SKM-1 treated with dmso at 0.1 percent for 144 hours (cell line): ENCODE data around the gene HOXB8.
A peak's percentile ranks its signal among the peaks of the same experiment; 100 is the strongest.

ENCODE experiments used
- DNase-seq: peaks from one replicate; lab custom pipeline; 2025; ENCODE audit not compliant: unreplicated experiment; lab: John Stamatoyannopoulos, UW

The HOXB8 gene

DNA sequence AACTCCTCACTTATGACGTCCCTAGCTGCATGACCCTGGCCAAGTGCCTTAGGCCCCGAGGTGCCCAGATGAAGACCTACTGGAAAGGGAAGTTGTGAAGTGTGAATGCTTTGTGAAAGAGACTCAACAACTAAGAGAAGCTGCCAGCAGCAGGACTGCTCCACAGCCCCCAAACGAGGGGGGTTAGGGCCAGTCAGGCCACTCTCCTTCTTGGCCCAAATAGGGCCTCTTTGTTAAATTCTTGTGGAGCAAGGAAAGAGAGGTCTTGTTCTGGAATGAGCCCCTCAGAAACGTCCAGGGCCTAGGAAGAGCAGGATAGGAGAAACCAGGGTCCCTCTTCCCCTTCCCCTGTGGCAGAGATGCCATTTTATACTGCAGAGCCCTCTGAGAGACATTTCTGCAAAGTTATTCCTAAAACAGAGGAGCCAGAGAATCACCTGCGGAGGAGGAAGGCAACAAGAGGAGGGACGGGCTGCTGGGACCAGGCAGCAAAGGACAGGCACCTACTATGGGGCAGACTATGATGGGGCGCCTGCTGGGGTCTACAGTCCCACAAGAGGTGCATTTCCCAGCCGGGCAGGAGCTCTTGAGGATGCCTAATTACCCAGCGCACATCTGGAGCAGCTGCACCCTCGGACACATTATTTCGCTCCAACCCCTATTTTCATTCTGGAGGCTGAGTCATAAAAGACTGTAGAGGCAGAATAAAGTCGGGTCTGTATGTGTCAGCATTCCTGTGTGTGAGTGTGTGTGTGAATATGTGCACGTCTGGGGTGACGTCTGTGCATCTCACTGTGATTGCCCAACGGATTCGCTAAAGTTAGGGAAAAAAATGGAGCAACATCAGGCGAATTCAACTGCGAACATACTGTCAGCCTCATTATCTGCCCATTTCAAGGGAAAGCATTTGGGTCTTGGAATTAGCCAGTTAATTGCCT lies 22.5 kb upstream of the HOXB8 start:
- DNase-seq: no peak

DNA sequence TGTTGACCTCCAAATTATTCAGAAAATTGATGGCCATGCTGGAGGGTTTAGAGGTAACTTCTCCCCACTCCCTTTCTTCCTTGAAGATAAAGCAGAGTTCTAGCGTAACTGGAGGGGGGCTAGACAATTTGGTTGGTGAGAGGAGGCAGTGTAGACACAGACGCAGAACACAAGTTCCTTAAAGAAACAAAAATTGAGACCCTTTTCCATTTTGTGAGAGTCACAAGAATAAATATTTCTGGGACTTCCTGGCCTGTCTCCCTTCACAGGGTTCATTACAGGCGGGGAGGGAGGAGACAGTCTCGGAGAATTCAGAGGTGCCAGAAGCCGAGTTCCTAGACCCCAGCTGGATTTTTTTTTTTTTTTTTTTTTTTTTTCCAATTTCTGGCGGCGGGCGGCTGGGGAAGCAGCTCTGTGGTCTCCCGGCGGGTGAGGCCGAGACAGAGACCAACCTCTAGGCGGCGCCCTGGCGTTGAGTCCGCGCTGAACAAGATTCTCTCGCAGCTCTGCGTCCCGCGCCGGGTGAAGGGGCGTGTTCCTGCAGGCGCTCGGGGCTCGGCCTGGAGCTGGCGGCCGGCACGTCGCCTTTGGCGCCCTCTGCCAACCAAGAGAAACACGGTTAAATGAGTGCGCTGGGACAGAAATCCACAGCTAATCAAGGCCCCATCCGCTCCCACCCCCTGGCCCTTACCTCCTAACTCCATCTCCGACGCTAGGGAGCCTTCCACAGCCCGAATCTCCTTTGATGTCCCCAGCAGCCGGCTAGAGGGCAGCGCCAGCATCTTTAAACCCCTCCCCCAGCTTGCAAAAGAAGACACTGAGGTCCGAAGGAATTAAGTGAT lies 21.3 kb upstream of the HOXB8 start:
- peak; percentile 51 for DNase-seq

DNA sequence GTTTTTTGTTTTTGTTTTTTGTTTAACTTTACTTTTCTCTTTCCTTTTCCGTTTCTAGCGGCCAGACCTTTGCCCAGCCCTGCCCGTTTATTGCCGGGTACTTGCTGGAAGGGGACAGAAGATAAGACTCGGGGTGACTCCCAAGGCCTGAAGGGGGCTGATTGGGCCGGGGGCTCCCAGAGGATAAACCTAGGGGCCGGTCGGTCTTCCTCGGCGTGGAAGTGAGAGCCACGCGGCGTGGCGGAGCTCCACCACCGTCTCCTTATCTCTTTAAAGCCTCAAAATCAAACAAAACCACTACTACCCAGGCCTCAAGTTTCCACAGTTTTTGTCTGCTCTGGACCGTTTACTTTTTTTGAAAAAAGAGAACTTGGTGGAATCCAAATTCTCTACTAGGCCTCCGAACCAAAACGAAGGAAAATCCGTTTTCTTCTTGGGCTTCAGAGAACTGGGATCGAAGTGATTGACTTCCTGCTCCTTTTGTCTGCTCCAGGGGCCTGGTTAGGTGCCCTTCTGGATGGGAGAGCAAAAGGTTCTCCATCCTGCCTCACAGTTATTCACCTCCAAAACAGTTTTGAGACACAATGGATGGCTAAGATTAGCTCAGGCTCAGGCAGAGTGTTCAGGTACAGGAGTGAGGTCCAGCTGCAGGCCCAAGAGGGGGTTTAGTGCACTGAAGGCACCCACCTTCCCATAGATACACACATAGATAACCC lies 19.6 kb upstream of the HOXB8 start:
- no peak for DNase-seq

DNA sequence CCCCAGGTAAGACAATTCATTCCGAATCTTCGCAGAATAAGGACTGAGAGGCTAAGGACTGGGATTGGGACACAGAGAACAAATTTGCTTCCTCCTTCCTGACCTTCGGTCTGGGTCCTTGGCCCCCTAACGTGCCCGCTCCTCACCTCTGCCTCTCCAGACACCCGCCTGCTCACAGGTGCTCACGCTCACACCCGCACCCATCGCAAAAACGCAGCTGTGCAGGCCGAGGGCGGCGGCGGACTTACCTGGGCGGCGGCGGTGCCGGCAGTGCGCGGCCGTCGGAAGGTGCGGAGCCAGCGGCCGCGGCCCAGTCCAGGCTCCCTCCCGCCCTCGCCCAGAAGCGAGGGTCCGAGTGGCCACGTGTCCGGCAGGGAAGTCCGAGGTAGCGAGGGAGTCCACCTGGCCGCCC lies 18.2 kb upstream of the HOXB8 start:
- DNase-seq: no peak

DNA sequence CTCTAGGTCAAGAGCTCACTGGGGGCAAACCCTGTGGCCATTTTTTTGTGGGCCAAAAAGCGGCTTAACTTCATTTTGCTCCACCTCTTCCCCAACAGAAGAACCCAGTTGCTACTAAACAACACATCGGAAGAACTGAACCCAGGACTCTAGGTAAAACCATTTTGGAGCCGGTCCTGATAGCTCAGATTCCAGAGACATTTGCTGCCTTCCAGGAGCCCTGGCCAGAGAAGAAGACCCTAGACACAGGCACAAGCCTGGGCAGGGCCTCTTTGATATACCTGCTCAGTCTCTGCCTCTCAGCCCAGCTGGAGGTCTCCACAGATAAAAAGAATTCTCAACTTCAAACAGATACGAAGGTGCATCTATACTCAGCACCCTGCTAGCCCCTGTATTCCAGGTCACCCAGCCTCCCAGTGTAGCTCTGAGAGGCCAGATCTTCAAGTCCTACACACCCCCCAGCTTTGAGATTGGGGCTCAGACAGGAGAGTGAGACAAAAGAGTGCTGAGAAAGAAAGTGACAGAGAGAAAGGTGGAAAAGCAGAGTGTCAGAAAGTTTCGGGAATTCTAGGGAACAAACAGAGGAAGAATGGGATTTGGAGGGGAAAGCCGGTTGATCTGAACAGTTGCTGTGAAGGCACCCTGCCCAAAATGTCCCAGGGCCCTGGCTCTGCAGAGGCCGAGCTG lies 17.6 kb upstream of the HOXB8 start:
- DNase-seq: no peak

DNA sequence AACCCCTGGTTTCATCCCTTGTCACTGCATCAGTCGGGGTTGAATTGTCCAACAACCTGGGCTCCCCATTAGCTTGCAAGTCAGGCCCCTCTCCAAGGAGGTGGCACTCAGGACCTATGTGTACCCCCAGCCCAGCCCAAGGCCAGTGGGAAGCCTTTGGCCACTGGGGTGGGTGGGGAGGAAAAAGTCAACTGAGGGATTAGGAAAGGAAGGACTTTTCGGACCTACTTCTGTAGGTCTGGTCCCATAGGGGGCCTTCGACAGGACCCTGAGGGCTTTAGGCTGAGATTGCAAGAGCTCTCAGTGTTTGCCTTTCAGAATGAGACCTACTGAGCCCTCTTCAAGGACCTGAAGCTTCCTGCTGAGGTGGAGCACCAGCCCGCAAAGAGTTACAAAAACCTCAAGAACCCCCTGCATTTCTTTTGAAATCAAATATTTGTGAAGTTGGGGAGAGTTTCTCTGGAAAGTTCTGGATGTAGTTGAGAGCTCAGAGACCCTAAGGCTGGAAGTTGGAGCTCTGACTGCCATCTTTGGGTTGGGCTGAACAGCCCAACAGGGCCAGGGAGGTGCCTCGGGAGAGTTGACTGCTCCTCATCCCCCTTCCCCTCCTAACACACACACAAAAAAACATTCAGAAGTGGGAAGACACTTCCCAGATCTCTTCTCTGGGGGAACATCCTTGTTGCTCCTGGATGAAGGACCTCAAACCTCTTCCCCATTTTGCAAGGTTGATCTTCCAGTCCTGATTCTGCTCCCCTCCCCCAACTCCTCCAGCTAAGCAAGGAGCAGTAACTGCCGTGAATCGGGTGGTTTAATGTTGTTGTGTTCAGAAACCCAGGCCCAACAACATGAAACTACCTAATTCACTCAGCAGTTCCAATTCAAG lies 16.8 kb upstream of the HOXB8 start:
- DNase-seq: no peak

DNA sequence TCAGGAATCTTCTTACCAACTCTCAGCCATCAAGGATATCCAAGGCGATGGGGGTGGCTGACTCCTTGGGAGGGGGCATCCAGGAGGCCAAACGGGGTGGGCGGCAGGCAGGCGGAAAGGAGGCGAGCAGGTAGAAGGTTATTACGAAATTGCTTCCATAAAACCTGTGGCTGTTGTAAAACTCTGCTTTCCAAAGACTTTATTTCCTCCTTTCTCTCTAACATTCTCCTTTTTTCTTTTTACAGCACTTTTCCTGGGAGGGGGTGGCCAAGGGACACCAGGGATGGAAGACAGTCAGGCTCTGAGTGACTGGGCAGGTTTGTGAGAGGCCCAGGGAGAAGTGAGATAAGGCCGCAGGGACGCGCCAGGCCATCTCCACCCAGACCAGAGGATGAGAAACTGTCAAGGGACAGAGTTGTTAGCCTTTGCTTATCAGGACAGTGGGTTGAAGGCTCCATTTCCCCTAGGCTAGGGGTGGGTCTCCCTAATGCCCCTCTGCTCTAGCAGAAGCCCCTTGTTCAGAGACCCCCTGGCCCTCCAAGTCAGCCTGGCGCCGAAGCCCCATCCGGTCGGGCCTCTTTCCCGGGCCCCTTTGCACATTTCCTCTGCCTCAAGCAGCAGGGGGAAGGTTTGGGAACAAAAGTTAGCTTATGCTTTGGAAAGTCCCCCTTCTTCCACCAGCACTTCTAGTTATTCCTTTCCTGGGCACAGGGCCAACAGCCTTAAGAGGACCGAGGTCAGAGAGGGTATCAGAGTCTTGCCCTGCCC lies 16.0 kb upstream of the HOXB8 start:
- DNase-seq: no peak

DNA sequence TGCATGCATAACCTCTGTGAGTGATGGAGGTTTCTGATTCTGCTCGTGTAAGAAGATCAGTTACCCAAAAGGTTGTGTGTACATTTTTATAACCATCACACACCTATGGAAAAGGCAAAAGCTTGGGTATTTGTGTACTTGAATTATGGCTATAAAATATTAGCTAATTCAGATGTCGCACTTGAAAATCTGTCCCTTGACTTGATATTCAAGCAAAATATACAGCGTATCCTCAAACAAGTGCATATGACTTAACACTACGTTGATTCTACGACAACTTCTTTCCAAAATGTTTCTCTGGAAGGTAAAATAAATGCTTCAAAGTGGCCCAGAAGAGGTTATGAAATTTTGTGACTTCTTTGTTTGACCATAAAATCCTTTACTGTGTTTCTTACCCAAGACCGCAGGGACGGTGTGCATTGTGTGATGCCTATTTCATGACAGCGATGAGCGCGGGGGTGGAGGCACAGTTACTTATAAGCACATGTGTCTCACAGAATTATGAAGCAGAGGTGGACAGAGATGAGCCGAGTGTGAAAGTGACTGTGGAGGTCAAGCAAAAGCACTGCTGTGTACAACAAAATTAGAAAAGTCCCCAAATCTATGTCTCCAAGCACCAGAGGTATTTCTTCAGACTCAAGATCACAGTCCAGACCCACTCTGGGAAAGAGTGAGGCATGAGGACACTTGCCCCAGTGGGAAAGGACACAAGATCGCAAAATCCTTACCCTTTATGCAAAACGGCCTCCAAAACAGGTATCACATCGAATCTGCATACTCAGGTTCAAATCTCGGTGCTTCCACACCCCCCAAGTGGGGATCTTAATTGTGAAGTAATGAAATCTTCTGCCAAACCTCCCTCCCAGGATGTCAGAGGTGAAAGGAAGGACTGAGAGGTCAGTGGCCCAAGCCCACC lies 15.2 kb upstream of the HOXB8 start:
- DNase-seq: no peak

DNA sequence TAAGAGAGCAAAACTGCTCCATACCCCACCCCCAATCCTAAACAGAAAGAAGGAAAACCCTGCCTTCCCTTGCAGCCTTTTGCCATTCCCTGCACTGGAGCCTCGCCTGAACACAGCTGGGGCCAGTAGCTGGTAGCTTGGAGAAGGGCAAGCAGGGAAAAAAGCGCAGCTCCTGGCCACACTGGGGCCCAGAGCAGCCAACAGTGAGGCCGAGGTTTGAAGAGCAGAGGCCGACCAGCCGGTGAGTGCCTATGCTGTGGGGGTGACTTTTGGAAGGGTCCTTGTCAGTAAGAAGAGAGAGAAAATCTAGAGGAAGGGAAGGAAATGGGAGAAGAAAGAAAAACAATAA lies 14.3 kb upstream of the HOXB8 start:
- no peak for DNase-seq

DNA sequence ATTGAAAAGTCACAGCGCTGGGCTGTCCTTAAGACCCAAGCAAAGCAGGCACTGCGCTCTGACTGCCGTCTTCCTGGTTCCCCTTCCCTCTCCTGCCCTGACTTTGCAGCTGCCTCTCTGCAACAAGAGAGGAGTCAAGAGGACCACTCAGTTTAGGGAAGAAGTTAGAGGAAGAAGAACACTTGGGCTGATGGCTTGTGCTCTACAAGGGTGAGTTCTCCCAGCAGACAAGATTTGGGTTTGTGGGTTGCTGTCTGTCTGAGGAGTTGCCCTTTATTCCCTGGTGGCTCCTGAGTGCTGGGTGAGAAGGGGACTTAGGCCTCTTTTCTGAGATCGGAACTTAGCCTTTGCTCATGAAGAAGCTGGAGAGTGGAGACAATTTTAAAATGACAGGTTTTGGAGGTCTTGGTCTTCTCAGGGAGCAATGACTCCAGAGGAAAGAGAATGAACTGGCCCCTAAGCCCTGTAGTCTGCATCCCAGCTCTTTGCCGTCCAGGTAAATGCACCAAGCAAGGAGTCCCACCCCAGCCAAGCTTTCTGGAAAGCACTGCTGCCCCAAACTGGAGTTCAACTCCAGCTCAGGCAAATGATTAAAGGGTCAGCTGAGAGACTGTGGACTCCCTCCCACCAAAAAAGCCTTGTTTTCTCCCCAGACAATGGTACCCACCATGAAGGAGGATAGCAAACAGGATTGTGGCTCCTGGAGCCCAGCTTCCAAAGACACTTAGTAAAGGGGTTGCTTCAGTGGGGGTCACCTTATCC lies 13.7 kb upstream of the HOXB8 start:
- DNase-seq: no peak

DNA sequence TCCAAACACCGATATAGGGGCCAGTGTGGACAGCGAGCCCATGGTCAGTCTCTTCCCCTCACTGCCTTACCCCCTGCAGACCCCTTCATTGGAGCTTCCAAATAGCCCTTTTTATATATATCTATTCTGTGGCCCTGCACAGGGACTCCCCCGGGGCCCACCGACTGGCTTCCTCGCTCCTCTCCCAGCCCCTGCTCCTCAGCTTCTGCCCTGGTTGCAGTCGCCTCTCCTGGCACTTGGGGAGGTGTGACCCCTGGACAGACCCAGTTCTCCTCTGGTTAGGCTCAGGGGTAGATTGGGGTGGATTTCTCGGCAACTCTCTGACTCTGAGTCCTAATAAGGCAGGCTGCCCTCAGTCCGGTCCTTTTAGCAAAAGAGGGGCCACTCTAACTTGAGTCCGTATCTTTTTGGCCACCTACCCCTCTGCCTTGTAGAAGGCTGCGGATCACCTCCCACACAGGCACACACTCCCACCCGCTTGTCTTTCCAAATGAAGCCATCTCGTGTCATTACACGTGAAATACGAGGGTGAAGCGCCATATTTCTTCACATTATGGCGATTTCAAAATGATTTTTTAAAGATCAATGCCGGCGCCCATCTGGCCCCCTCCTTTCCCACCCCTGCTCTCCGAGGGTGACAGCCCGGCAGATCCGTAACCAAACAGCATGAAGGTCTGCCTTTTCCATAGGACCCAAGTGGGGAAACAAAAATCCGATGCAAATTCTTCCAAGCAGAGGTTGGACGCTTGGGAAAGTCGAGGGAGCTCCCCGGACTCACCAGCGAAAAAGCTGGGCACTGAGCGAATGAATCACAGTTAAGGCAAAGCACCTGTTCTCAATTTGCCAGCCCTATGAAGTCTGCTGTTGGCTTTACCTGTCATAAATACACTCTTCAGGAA lies 12.8 kb upstream of the HOXB8 start:
- DNase-seq: no peak

DNA sequence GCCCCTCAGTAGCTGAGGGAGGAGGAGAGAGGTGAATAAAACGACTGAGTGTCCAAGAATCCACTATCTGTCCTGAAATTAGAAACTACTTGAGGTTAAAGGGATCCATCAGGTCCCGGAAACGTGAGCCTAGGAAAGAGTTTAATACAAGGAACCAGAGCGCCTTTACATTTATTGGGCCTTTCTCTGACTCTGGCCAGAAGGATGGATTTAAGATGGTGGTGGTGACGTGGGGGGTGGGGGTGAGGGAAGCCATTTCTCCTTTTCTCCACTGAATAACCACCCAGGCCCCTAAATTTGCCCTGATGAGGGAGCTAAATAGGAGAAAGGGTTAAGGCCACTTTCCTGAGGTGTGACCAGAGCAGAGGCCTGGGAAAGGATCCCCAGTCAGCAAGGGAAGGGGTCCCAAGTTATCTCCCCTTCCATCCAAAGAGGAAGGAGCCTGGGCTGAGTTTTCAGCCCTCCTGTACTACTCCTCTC lies 12.1 kb upstream of the HOXB8 start:
- DNase-seq: no peak

DNA sequence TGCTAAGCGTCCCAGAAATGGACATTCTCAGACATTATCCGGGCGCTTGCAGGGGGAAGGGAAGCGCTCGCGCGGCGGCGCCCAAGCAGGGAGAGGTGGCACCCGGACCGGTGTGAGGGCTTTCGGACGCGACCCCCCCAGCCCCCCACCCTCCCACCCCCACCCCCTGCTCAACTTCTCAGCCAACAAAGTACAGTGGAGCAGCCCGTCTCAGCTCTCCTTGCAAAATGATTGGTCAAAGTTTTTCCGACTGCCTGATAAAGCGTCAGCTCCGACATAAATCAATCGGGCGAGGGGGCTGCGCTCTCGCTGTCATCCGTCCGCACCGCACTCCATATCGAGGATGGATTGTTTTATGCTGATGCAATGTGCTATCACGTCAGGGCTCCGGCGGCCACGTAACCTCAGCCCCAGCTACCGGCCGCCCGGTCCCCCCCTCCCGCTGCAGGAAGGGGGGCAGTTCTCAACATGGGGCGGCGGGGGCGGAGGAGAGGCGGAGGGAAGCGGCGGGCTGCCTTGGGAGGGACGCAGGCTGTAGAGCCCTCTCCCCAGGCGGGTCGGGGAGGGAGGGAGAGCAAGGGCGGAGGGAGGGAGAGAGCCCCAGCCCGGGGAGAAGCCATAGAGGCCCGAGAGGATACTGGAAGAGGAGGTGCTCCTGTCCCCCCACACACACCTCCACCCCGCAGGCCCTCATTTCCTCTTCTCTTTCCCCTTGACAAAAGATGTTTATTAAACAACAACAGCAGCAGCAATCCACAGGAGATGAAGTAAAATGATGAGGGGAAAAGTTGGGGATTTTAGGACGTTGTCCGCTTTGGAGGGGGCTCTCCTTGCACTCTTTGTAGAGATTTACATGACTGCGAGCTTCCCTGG lies 11.4 kb upstream of the HOXB8 start, which contains the start of gene HOXB9:
HOXB9 (minus strand) TSS at position 114 of the 873 bp plus-strand sequence; CDS start at position 25, 89 bp downstream.
- DNase-seq: no peak

DNA sequence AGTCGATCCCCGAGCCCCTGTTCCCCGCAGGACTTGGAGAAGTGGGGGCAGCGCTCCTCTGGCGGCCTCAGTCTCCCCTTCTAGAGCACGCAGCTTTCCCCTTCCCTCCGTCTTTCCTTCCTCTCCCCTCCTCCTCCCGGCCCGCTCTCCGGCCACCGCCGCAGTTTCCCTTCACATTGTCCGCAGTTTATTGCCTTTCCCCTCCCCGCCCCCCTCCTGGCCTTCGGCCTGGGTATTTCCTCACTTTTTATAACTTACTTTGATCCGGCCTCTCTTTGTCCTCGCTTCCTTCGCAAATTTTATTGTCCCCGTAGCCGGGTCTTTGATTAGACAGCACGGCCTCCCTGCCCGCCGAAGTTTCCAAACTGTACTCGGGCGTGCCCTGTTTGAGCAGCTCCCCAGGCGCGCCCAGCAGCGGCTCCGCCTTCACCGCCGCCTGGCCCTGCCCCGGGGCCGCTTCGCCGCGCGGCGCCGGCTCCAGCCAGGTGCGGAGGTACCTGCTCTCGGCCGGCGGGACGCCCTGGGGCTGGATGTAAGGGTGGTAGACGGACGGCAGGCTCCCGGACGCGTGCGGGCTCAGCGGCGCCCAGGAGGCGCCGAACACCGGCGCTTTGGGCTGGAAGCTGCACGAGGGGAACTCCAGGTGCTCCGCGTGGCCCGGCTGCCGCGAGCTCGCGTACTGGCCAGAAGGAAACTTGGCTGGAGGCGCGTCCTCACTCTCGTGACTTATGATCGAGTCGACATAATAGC lies 10.6 kb upstream of the HOXB8 start:
- DNase-seq: no peak
